ENCODE measurements around the gene OR9G4.

The OR9G4 gene

GRCh38 chr11:56750190-56750589 is 1.7 kb upstream of the OR9G4 start:
- in situ Hi-C loops (cut with HindIII; ENCODE audit: low sequenced_read_pairs): no loop called here
- no peak overlapping the region for H3K4me3 ChIP-seq (ENCODE audit: low read depth, low read length)
- TF ChIP-seq CTCF (IDR thresholded peaks at IDR 0.05; ENCODE audit: low read depth, low read length, missing control alignments): no peak
- DNase-seq (ENCODE audit: low read depth): no peak

- DNase-seq (ENCODE audit: low read depth): no peak
Observed at GRCh38 chr11:56740886-56741285, 7.6 kb downstream of the OR9G4 start.

GRCh38 chr11:56740107-56740506 is 8.4 kb downstream of the OR9G4 start:
- no peak overlapping the region for H3K4me3 ChIP-seq (ENCODE audit: low read depth, low read length)
- in situ Hi-C loops (cut with HindIII; ENCODE audit: low sequenced_read_pairs): no loop called here
- no peak for TF ChIP-seq CTCF (IDR thresholded peaks at IDR 0.05; ENCODE audit: low read depth, low read length, missing control alignments)
- DNase-seq (ENCODE audit: low read depth): no peak

More at GRCh38 chr11:56740886-56741285, 7.6 kb downstream of the OR9G4 start:
- H3K4me3 ChIP-seq (ENCODE audit: low read depth, low read length): no peak overlapping the region
- in situ Hi-C loops (cut with HindIII; ENCODE audit: low sequenced_read_pairs): no loop called here
- no peak for TF ChIP-seq CTCF (IDR thresholded peaks at IDR 0.05; ENCODE audit: low read depth, low read length, missing control alignments)

GRCh38 chr11:56720513-56720912 is 28.0 kb downstream of the OR9G4 start:
- in situ Hi-C loops (cut with HindIII; ENCODE audit: low sequenced_read_pairs): no loop called here
- no peak for DNase-seq (ENCODE audit: low read depth)
- H3K4me3 ChIP-seq (ENCODE audit: low read depth, low read length): no peak overlapping the region
- no peak for TF ChIP-seq CTCF (IDR thresholded peaks at IDR 0.05; ENCODE audit: low read depth, low read length, missing control alignments)

- in situ Hi-C loops (cut with HindIII; ENCODE audit: low sequenced_read_pairs): no loop called here
- H3K4me3 ChIP-seq (ENCODE audit: low read depth, low read length): no peak overlapping the region
- TF ChIP-seq CTCF (IDR thresholded peaks at IDR 0.05; ENCODE audit: low read depth, low read length, missing control alignments): no peak
- no peak for DNase-seq (ENCODE audit: low read depth)
Observed at GRCh38 chr11:56716379-56716854, 32.1 kb downstream of the OR9G4 start.

- H3K4me3 ChIP-seq (ENCODE audit: low read depth, low read length): no peak overlapping the region
- in situ Hi-C loops (cut with HindIII; ENCODE audit: low sequenced_read_pairs): no loop called here
- DNase-seq (ENCODE audit: low read depth): no peak
- no peak for TF ChIP-seq CTCF (IDR thresholded peaks at IDR 0.05; ENCODE audit: low read depth, low read length, missing control alignments)
Observed at GRCh38 chr11:56714206-56714605, 34.3 kb downstream of the OR9G4 start.

- in situ Hi-C loops (cut with HindIII; ENCODE audit: low sequenced_read_pairs): no loop called here
- H3K4me3 ChIP-seq (ENCODE audit: low read depth, low read length): no peak overlapping the region
- DNase-seq (ENCODE audit: low read depth): no peak
- no peak for TF ChIP-seq CTCF (IDR thresholded peaks at IDR 0.05; ENCODE audit: low read depth, low read length, missing control alignments)
Observed at GRCh38 chr11:56706486-56706885, 42.0 kb downstream of the OR9G4 start.

All from astrocyte of the cerebellum (primary cell).